Activated CD4-positive, alpha-beta T cell treated with anti-CD3 and anti-CD28 coated beads for 4 hours (primary cell): ENCODE results near the gene DPP4.
"Not testable (repeated sequence)": the region's sequence is repeated elsewhere in the genome, so short reads cannot be mapped to it uniquely, and the experiment has no call there.

Experiments
- DNase-seq, 2 donors: peaks; one replicate each; pipeline ENCODE4 v3.0.0-alpha.2; 2020

Gene DPP4

GRCh38 chr2:161983866-161984265 is 90.1 kb downstream of the DPP4 start:
- DNase-seq: no peak

GRCh38 chr2:161983331-161983651 is 90.7 kb downstream of the DPP4 start:
- no peak for DNase-seq

GRCh38 chr2:161982548-161983330 is 91.3 kb downstream of the DPP4 start:
- DNase-seq: no peak

- no peak for DNase-seq
Measured at GRCh38 chr2:161981679-161982250, 92.2 kb downstream of the DPP4 start.

- DNase-seq: no peak
Measured at GRCh38 chr2:161980976-161981375, 93.0 kb downstream of the DPP4 start.

- DNase-seq: no peak
Measured at GRCh38 chr2:161979490-161979889, 94.5 kb downstream of the DPP4 start.

- not testable (repeated sequence) for DNase-seq
Measured at GRCh38 chr2:161977926-161978325, 96.1 kb downstream of the DPP4 start.

- no peak for DNase-seq
Measured at GRCh38 chr2:161976917-161977316, 97.1 kb downstream of the DPP4 start.

- no peak for DNase-seq
Measured at GRCh38 chr2:161976295-161976694, 97.7 kb downstream of the DPP4 start.

GRCh38 chr2:161975813-161976160 is 98.2 kb downstream of the DPP4 start:
- DNase-seq: no peak

GRCh38 chr2:161975062-161975812 is 98.8 kb downstream of the DPP4 start:
- no peak for DNase-seq

GRCh38 chr2:161974461-161974860 is 99.6 kb downstream of the DPP4 start:
- no peak for DNase-seq

GRCh38 chr2:161972866-161973265 is 101.1 kb downstream of the DPP4 start:
- DNase-seq: no peak

- no peak for DNase-seq
Measured at GRCh38 chr2:161972232-161972631, 101.8 kb downstream of the DPP4 start.

- DNase-seq: no peak
Measured at GRCh38 chr2:161971551-161971950, 102.5 kb downstream of the DPP4 start.

GRCh38 chr2:161969159-161969558 is 104.9 kb downstream of the DPP4 start:
- DNase-seq: no peak

GRCh38 chr2:161965994-161966393 is 108.0 kb downstream of the DPP4 start:
- DNase-seq: no peak

- no peak for DNase-seq
Measured at GRCh38 chr2:161964160-161964559, 109.9 kb downstream of the DPP4 start.

- DNase-seq: no peak
Measured at GRCh38 chr2:161962160-161962559, 111.9 kb downstream of the DPP4 start.

GRCh38 chr2:161961061-161961460 is 113.0 kb downstream of the DPP4 start:
- no peak for DNase-seq

GRCh38 chr2:161956738-161957137 is 117.3 kb downstream of the DPP4 start:
- no peak for DNase-seq

- DNase-seq: no peak
Measured at GRCh38 chr2:161955211-161955610, 118.8 kb downstream of the DPP4 start.

GRCh38 chr2:161954103-161954502 is 119.9 kb downstream of the DPP4 start:
- DNase-seq: no peak

GRCh38 chr2:161953367-161953766 is 120.6 kb downstream of the DPP4 start:
- not testable (repeated sequence) for DNase-seq
